Duodenal mucosa (tissue), 2 donors: Measurements from ENCODE around the gene DCT.
"Not testable (repeated sequence)": the region's sequence is repeated elsewhere in the genome, so short reads cannot be mapped to it uniquely, and the experiment has no call there.

Experiments used
- H3K27ac ChIP-seq: one replicate; pipeline ENCODE4 v1.7.0; 2013; ENCODE audit warnings: low read depth, low read length
- H3K27me3 ChIP-seq, 2 donors: one replicate each; pipeline ENCODE4 v1.7.0; 2013; ENCODE audit warnings: low read length in 2 of 2, control low read depth in 1 of 2; ENCODE audit not compliant: insufficient read depth in 2 of 2, control insufficient read depth in 1 of 2
- H3K36me3 ChIP-seq, 2 donors: one replicate each; pipeline ENCODE4 v1.7.0; 2013; ENCODE audit warnings: low read length in 2 of 2, control low read depth in 1 of 2; ENCODE audit not compliant: insufficient read depth in 2 of 2, control insufficient read depth in 1 of 2
- H3K4me1 ChIP-seq, 2 donors: one replicate each; pipeline ENCODE4 v1.7.0; 2013; ENCODE audit warnings: low read length in 2 of 2, control low read depth in 1 of 2; ENCODE audit not compliant: insufficient read depth in 2 of 2, control insufficient read depth in 1 of 2
- H3K4me3 ChIP-seq, 2 donors: one replicate each; pipeline ENCODE4 v1.7.0; 2013; ENCODE audit warnings: low read length in 2 of 2, low read depth in 1 of 2
- H3K9ac ChIP-seq, 2 donors: one replicate each; pipeline ENCODE4 v1.7.0; 2013; ENCODE audit warnings: low read length in 2 of 2, low read depth in 1 of 2
- H3K9me3 ChIP-seq, 2 donors: one replicate each; pipeline ENCODE4 v1.7.0; 2013; ENCODE audit warnings: low read length in 2 of 2, control low read depth in 1 of 2; ENCODE audit not compliant: control insufficient read depth in 1 of 2

The DCT gene

GRCh38 chr13:94479616-94480015 lies at the start of gene DCT:
TSS of gene DCT (minus strand) at chr13:94479682. CDS start at chr13:94479255, 427 bp downstream.
- no peaks in the 10 kb centered on the region for H3K36me3 ChIP-seq
- no peaks in the 10 kb centered on the region for H3K27me3 ChIP-seq
- no peak within 1 kb of the TSS for H3K27ac ChIP-seq
- no peaks in the 10 kb centered on the region for H3K4me1 ChIP-seq
- H3K4me3 ChIP-seq, result no peak within 1 kb of the TSS
- H3K9me3 ChIP-seq, result no peaks in the 10 kb centered on the region
- no peak within 1 kb of the TSS for H3K9ac ChIP-seq

- H3K9ac ChIP-seq, H3K36me3 ChIP-seq, H3K4me3 ChIP-seq, H3K4me1 ChIP-seq, H3K27me3 ChIP-seq, H3K9me3 ChIP-seq, H3K27ac ChIP-seq: not testable (repeated sequence)
Observed at GRCh38 chr13:94526956-94527355, 47.5 kb upstream of the DCT start.

GRCh38 chr13:94525781-94526180 lies 46.3 kb upstream of the DCT start:
- no peaks in the 10 kb centered on the region for H3K4me1 ChIP-seq
- H3K9ac ChIP-seq, result no peak overlapping the region

GRCh38 chr13:94524407-94524806 lies 44.9 kb upstream of the DCT start:
- no peak overlapping the region for H3K9ac ChIP-seq
- H3K4me1 ChIP-seq, result no peaks in the 10 kb centered on the region
- no peak overlapping the region for H3K4me3 ChIP-seq
- H3K27ac ChIP-seq, result no peak overlapping the region
- no peaks in the 10 kb centered on the region for H3K36me3 ChIP-seq
- no peaks in the 10 kb centered on the region for H3K9me3 ChIP-seq
- no peaks in the 10 kb centered on the region for H3K27me3 ChIP-seq

More at GRCh38 chr13:94525781-94526180, 46.3 kb upstream of the DCT start:
- Histone ChIP-seq H3K9me3 (no peaks in the 10 kb centered on the region), H3K27ac (no peak overlapping the region), H3K36me3 (no peaks in the 10 kb centered on the region), H3K27me3 (no peaks in the 10 kb centered on the region), H3K4me3 (no peak overlapping the region)

- no peaks in the 10 kb centered on the region for H3K27me3 ChIP-seq
- H3K36me3 ChIP-seq, result no peaks in the 10 kb centered on the region
- no peak overlapping the region for H3K27ac ChIP-seq
- H3K4me3 ChIP-seq, result no peak overlapping the region
- no peak overlapping the region for H3K9ac ChIP-seq
- H3K9me3 ChIP-seq, result no peaks in the 10 kb centered on the region
- no peaks in the 10 kb centered on the region for H3K4me1 ChIP-seq
Observed at GRCh38 chr13:94520001-94520400, 40.5 kb upstream of the DCT start.

GRCh38 chr13:94516456-94516855 lies 37.0 kb upstream of the DCT start:
- Histone ChIP-seq H3K9ac (no peak overlapping the region), H3K4me1 (no peaks in the 10 kb centered on the region), H3K27me3 (no peaks in the 10 kb centered on the region), H3K27ac (no peak overlapping the region), H3K4me3 (no peak overlapping the region), H3K9me3 (no peaks in the 10 kb centered on the region), H3K36me3 (no peaks in the 10 kb centered on the region)

- no peaks in the 10 kb centered on the region for H3K4me1 ChIP-seq
- no peaks in the 10 kb centered on the region for H3K9me3 ChIP-seq
- H3K9ac ChIP-seq, result no peak overlapping the region
- no peak overlapping the region for H3K27ac ChIP-seq
- no peaks in the 10 kb centered on the region for H3K36me3 ChIP-seq
- no peak overlapping the region for H3K4me3 ChIP-seq
- H3K27me3 ChIP-seq, result no peaks in the 10 kb centered on the region
Observed at GRCh38 chr13:94515911-94516310, 36.4 kb upstream of the DCT start.

- Histone ChIP-seq H3K27ac (no peak overlapping the region), H3K4me1 (no peaks in the 10 kb centered on the region), H3K9me3 (no peaks in the 10 kb centered on the region), H3K27me3 (no peaks in the 10 kb centered on the region), H3K9ac (no peak overlapping the region), H3K4me3 (no peak overlapping the region), H3K36me3 (no peaks in the 10 kb centered on the region)
Observed at GRCh38 chr13:94515374-94515773, 35.9 kb upstream of the DCT start.

GRCh38 chr13:94513026-94513425 lies 33.5 kb upstream of the DCT start:
- Histone ChIP-seq H3K9ac (no peak overlapping the region), H3K27ac (no peak overlapping the region), H3K4me1 (no peaks in the 10 kb centered on the region), H3K36me3 (no peaks in the 10 kb centered on the region), H3K27me3 (no peaks in the 10 kb centered on the region), H3K4me3 (no peak overlapping the region), H3K9me3 (no peaks in the 10 kb centered on the region)

- Histone ChIP-seq H3K27ac (no peak overlapping the region), H3K9ac (no peak overlapping the region), H3K4me3 (no peak overlapping the region), H3K36me3 (no peaks in the 10 kb centered on the region), H3K4me1 (no peaks in the 10 kb centered on the region), H3K27me3 (no peaks in the 10 kb centered on the region), H3K9me3 (no peaks in the 10 kb centered on the region)
Observed at GRCh38 chr13:94505730-94506129, 26.2 kb upstream of the DCT start.

GRCh38 chr13:94503851-94504250 lies 24.4 kb upstream of the DCT start:
- H3K27ac ChIP-seq, result no peak overlapping the region
- no peak overlapping the region for H3K9ac ChIP-seq
- H3K27me3 ChIP-seq, result no peaks in the 10 kb centered on the region
- no peak overlapping the region for H3K4me3 ChIP-seq
- H3K9me3 ChIP-seq, result no peaks in the 10 kb centered on the region
- no peaks in the 10 kb centered on the region for H3K4me1 ChIP-seq
- H3K36me3 ChIP-seq, result no peaks in the 10 kb centered on the region
